LoVo (cell line): ENCODE data around the gene CFAP20DC.
"Not testable (repeated sequence)": the region's sequence is repeated elsewhere in the genome, so short reads cannot be mapped to it uniquely, and the experiment has no call there.

Experiments used
- DNase-seq: peaks from one replicate; pipeline ENCODE4 v3.0.0-alpha.2; 2016; ENCODE audit warnings: low spot score

CFAP20DC gene

GRCh38 chr3:58695284-58695683 is 354.5 kb downstream of the CFAP20DC start:
- DNase-seq = not testable (repeated sequence)

DNA sequence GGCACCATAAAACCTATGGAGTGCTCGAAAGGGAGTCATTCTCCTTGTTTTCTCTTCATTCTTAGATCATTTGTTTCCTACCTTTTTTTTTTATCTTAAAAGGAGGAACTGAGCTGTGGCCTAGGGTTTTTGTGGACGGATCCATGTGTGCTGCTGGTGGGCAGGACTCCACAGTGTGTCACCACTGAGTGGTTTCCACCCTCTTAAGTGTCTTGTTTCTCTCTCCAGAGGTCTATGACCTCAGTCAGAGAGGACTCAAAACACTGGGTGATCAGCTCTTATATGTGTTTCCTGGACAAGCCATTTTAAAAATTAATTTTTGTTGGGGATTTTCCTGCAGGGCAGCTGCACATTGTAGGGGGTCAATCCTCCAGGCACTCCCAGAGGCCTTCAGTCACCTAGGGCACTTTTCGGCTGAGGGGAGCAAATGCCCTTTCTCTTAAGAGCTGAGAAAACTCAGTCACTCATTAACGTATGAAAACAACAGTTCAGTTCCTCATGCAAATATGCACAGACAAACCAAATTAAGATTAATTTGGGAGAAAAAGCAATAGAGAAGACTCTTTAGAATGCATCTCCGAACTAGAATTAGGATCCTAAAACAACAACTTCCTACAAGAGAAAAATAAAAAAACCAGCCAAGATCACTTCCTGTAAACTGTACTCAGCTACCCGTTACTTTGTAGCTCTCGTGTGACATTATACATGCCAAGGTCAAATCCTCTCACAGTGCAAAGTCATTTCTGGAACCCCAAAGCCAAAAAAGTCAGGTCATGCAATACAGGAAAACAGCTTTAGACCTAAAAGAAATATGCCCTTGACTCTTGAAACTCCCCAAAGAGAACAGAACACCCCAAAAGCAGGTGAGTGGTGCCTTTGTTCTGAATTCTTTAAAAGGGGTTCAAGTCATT is 355.6 kb downstream of the CFAP20DC start:
- peak; percentile 37 for DNase-seq

DNA sequence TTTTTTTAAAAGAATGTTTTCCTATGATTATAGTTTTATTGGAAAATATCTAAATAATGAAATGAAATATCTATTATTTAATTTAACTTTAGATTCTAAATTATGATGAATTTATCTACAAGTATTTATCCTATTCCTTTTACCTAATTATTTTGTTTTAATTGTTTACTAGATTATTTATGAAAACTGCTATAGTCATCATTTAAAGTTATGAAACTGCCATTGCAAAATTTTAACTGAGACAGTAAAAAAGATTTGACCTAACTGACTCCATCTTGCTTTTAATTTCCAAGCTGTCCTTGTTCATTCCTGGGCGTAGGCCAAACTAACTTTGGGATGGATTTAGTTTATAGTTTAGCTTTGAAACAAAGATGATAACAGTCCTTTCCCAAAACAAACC is 357.3 kb downstream of the CFAP20DC start:
- no peak for DNase-seq
